ENCODE data around the gene FARP1.
A peak's percentile ranks its signal among the peaks of the same experiment; 100 is the strongest.

The FARP1 gene

GRCh38 chr13:98297745-98298144, 154.9 kb downstream of the FARP1 start:
- no peak for TF ChIP-seq CTCF (IDR thresholded peaks at IDR 0.05; ENCODE audit: low read depth, low read length)
- DNase-seq (ENCODE audit: low read depth in 2 of 2), result no peak
- H3K4me3 ChIP-seq (replicated peaks in 1 of 2; ENCODE audit: low read depth in 2 of 2, low read length in 2 of 2), result no peak overlapping the region

- no peak overlapping the region for H3K4me3 ChIP-seq (replicated peaks in 1 of 2; ENCODE audit: low read depth in 2 of 2, low read length in 2 of 2)
These were observed 155.7 kb downstream of the FARP1 start for GRCh38 chr13:98298599-98298998.

GRCh38 chr13:98299235-98299965, 156.5 kb downstream of the FARP1 start:
- H3K4me3 ChIP-seq (replicated peaks in 1 of 2; ENCODE audit: low read depth in 2 of 2, low read length in 2 of 2), result no peak overlapping the region
- peak in 1 of 2 donors; percentile 14 for DNase-seq (ENCODE audit: low read depth in 2 of 2)
- TF ChIP-seq CTCF (IDR thresholded peaks at IDR 0.05; ENCODE audit: low read depth, low read length), result no peak

More at GRCh38 chr13:98298599-98298998, 155.7 kb downstream of the FARP1 start:
- no peak for TF ChIP-seq CTCF (IDR thresholded peaks at IDR 0.05; ENCODE audit: low read depth, low read length)
- no peak for DNase-seq (ENCODE audit: low read depth in 2 of 2)

- no peak for TF ChIP-seq CTCF (IDR thresholded peaks at IDR 0.05; ENCODE audit: low read depth, low read length)
- H3K4me3 ChIP-seq (replicated peaks in 1 of 2; ENCODE audit: low read depth in 2 of 2, low read length in 2 of 2), result no peak overlapping the region
- peak; percentile 14 to 49 for DNase-seq (ENCODE audit: low read depth in 2 of 2)
These were observed 157.1 kb downstream of the FARP1 start for GRCh38 chr13:98299966-98300350.

- no peak overlapping the region for H3K4me3 ChIP-seq (replicated peaks in 1 of 2; ENCODE audit: low read depth in 2 of 2, low read length in 2 of 2)
- DNase-seq (ENCODE audit: low read depth in 2 of 2), result peak in 1 of 2 donors; percentile 53
- TF ChIP-seq CTCF (IDR thresholded peaks at IDR 0.05; ENCODE audit: low read depth, low read length), result no peak
These were observed 158.2 kb downstream of the FARP1 start for GRCh38 chr13:98300956-98301641.

- no peak for TF ChIP-seq CTCF (IDR thresholded peaks at IDR 0.05; ENCODE audit: low read depth, low read length)
- DNase-seq (ENCODE audit: low read depth in 2 of 2), result no peak
- H3K4me3 ChIP-seq (replicated peaks in 1 of 2; ENCODE audit: low read depth in 2 of 2, low read length in 2 of 2), result no peak overlapping the region
These were observed 158.8 kb downstream of the FARP1 start for GRCh38 chr13:98301721-98302120.
